T1000 (cell line): ENCODE results near the gene HHATL.

Experiments used
- DNase-seq: peaks from one replicate; lab custom pipeline; 2025; ENCODE audit warnings: mixed read lengths; lab: John Stamatoyannopoulos, UW

HHATL gene, protein sequence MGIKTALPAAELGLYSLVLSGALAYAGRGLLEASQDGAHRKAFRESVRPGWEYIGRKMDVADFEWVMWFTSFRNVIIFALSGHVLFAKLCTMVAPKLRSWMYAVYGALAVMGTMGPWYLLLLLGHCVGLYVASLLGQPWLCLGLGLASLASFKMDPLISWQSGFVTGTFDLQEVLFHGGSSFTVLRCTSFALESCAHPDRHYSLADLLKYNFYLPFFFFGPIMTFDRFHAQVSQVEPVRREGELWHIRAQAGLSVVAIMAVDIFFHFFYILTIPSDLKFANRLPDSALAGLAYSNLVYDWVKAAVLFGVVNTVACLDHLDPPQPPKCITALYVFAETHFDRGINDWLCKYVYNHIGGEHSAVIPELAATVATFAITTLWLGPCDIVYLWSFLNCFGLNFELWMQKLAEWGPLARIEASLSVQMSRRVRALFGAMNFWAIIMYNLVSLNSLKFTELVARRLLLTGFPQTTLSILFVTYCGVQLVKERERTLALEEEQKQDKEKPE

DNA sequence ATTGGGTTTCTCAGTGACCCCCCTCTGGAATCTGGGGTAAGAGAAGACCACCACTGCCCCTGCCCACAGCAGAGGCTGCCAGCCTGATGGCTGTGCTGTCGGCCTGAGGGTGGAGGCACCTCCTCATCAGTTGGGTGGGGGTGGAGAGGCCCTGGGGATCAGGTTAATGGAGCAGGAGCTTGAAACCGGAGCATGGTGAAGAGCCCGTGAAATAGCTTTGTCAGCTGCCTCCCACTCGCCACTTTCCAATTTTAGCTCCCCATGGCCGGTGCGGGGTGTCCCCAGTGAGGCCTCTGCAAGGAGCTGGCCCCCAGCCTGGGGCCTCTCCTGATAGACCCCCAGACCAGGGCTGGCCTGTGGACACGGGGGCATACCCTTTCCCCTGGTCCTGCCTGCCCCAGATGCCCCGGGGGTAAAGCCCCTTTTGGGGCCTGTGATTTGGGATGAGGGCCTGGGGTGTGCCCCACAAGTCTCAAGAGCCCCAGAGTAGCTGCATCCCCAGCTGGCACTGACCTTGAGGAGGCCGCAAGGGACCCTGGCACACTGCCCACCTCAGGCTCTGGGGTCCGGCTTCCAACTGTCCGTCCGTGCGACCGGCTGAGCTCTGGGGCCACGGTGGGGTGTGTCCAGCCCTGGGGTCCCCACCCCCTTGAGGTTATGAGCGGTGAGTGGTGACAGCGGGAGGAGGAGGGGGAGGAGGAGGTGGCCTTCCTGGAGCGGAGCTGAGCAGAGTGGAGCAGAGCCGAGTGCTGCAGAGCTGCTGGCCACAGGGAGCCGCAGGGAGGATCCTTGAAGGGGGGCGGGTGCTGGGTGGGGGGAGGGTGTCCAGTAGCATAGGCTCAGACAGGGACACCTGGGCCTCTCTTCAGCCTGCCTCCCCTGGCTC lies at the start of gene HHATL:
TSS of gene HHATL (minus strand) at position 733 of the 886 bp plus-strand sequence. CDS start 1,972 bp downstream, outside the sequence.
- DNase-seq: no peak

DNA sequence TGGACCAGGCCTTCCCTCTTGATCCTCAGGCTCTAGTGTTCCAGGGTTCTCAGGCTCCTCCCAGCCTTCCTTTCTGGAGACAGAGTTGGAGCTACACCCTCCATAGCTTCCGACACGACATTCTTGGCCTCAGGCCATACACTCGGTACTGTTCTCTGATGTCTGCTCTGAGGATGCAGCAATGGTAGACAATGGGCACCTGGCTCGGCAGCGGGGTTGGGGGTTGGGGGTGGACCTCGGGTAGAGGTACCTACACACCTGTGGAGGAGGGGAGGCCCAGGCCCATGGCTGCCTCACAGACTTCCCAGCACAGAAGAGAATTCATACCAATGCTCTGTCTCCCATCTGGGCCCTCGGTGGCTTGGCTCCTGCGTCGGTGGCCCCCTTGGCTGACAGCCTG lies 49.0 kb upstream of the HHATL start:
- DNase-seq: no peak

DNA sequence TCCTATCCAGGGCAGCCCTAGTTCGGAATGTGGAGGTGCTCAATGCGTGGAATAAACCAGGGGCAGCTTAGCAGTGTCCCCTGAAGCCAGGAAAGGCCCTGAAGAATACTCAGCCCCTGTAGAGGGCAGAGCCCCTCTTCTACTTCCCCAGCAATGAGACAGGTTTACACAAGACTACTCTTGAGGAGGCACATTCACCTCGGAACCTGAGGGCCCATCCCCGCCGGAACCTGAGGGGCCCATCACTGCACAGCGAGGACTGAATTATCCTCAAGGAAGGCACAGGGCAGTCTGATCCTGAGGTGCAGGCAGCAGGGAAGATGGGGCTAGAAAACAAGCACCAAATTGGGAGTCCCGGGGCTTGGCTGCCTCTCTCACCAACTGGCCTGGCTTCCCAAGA lies 48.2 kb upstream of the HHATL start:
- DNase-seq: no peak

DNA sequence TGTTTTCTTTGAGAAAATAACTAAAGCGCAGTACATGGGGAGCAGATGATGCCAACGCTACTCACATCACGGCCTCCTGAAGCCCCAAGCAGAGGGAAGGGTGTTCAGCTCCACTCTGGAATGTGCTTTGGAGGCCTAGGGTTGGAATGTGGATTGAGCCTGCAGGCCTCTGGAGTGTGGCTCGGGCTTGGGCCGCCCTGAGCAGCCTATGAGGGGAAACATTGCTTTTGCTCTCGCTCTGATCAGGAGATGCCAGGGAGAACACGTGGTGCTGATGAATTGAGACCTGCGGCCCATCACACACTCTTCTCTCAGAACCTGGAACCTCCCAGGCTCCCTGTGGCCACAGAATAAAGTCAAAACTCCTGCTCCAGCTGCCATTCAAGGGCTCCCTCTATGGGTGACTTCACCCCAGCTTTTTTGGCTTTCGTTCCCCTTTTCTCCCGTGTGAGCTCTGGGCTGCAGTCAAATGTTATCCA lies 47.2 kb upstream of the HHATL start:
- DNase-seq: no peak

DNA sequence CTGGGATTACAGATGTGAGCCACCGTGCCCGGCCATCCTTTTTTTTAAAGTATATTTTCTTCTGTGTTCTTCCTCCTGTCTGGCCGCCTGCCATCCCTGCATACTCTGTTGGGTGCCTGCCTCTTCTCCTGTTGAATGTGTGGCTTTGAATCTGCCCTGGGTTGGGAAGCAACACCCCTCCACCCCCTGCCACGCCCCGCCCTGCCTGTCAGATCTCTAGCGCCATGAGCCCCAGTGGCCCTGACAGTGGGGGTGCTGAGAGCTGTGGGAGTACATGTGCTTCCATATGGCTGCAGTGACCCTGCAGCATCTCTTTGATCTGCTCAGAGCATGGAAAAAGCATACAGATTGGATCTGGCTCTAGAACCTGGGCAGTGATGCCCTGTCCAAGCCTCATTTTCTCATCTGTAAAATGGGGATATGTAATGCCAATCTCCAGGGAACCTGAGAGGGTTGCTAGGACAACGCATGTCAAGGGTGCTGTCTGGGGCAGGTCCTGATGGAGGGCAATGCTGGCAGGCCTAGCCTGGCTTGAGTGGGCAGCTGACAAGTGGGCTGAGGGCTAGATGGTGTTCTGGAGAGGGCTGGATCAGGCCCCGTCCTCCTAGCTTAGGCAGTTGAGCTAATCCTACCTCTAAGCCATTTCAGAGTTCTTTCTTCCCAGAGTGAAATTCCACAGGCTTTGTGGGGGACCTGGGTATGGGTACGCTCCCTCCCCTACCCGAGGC lies 46.6 kb upstream of the HHATL start:
- no peak for DNase-seq

DNA sequence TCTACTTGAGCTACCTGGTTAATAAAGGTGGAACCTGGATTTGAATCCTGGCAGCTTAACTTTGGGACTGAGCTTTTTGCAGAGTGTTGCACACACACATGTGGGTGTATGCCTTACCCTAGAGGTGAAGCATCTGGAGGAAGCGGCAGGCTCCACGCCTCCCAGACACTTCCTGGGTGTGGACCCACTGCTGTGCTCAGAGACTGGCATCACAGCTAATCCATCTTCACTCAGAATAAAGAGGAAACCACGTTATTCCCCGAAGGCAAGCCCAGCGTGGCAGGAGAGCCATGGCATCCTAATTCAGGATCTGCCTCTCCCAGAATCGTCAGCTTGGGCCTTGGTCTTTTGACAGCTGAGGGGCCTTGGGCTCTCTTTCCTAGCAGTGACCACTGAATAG lies 45.0 kb upstream of the HHATL start:
- no peak for DNase-seq

DNA sequence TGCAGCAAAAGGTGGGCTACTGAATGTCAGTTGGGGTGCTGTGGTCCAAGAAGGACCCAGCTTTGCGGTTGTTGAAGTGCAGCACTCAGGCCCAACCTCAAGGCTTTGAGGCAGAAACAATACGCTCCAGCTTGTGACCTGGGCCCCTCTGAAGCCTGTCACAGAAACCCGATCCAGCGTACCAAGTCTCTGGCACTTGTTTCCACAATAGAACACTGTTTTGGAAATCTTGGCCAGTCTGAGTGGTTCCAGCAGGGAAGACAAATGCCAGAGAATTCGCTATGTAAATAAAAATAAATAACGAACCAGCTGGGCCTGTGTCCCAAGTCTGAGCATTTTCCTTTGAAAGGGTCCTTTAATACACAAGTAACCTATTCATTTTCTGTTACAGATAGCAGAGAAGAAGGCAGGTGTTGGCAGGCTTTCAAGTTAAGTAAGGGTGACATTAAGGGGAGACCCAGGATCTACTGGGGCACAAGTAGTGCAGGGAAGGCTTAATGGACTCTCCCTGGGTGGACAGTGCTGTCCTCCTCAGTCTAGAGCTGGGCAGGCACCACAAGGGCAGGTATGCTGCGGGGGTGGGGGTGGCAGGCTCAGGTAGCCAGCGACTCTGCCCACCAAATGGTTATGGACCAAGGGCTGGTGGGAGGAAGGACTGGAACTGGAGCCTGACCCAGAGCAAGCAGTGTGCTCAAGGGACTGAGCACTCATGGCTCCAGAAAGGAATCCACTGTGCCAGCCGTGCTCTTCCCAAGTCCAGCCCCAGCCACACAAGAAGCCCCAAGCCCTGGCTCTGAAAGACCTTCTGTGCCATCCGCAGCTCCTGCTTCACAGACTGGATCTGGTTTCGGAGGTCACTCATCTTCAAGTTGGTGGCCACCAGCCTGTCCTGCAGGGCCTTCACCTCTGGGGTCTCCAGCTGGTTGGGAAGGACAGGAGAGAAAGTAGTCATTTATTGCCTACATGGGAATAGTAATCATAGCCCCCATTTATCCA lies 44.2 kb upstream of the HHATL start:
- no peak for DNase-seq

DNA sequence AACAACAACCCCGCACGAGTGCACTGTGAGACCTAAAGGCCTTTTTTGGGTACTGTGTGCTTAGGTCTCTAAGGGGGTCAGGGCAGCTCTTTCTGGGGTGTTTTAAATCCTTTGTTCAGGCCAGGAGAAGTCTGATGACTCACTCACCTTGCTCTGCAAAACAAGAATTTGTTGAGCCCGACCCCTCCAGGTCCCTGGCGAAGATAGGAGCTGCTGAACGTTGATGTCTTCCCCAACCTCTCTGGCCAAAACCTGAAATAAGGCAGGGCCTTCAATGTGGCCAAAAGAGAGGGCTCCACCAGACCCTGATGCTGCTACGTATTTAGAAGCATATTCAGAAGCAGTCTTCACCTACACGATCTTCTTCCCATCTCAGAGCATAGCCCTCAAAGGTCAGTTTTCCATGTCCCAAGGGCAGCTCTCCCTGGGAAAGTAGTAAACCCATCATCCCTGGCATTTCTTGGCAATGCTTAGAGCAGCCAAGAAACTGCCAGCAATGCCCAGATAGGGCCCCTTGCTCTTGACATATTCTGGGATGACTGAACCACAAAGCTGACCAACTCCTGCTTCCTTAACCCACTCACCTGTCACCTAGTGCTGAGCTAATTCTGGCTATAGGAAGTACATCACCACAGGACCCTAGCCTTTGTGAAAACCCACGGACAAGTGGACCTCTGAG lies 43.3 kb upstream of the HHATL start:
- no peak for DNase-seq

DNA sequence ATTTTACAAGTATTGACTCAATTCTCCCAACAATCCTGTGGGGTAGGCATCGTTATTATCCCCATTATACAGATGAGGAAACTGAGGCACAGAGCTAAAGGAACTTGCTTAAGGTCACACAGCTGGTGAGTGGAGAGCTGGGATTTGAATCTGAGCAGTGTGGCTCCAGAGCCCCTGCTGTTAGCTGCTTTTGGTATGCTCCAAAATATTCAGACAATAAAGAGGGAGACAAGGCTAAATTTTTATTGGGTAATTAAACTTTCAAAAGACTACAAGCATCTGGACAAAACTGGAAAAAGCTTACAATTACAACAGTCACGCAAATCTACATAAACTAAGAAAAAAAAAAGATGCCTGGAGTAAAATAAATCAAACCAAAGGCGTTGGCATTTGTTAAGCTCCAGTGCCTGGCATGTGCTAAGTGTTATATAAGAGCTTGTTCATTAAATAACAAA lies 42.7 kb upstream of the HHATL start:
- DNase-seq: no peak

DNA sequence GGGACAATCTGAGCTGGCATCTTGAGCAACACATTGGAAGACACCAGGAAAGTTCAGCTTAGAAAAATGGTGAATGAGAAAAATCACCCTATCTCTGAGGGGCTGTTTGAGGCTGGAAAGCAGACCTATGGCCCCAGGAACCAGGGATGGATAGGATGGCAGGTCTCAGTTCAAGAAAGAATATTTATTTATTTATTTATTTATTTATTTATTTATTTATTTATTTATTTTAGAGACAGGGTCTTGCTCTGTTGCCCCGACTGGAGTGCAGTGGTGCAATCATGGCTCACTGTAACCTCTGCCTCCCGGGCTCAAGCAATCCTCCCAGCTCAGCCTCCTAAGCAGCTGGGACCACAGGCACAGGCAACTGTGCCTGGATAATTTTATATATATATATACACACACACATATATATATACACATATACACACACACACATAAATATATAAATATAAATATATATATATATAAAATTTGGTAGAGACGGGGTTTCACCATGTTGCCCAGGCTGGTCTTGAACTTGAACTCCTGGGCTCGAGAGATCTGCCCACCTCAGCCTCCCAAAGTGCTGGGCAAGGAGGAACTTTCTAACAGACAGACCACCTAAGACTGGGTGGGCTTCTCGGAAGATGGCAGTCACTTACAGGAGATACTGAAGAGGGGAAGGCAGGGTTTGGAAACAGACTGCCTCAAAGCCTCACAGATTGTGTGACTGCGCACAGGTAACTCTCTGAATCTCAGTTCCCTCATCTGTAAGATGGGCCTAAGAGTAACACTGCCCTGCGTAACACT lies 40.8 kb upstream of the HHATL start:
- DNase-seq: no peak

DNA sequence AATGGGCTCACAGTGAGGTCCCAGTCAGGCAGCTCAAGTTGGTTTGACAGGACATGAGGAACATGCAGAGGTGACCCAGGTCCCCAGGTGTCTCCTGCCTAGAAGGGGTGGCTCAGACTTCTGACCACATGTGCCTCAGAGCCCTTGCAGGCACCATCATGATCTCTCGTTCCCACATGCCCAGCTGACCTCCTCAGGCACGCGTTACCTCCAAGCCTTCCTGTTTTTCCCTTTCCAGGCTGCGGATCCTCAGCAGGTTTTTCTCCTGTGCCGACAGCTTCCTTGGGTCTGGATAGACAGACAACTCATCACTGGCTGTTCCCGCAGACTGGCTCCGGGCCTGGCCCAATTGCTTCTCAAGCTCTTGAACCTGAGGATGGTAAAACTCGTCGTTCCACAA lies 40.1 kb upstream of the HHATL start:
- no peak for DNase-seq

DNA sequence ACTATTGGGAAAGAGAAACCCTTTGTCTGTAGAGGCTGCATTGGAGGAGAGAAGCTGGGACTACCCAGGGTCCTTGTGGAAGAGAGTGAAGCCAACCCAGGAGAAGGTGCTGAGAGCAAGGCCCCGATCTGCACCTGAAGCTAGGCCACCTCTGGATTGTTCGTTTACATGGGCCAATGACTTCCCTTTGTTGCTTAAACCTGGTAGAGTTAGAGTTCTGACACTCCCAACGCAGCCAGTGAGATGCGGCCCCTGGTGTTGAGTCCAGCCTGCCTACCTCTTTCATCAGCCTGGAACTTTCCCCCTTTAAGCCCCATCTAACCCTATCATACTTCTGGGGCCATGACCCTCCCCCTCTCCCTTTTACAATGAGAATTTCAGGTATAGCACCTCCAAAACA lies 39.7 kb upstream of the HHATL start:
- no peak for DNase-seq

DNA sequence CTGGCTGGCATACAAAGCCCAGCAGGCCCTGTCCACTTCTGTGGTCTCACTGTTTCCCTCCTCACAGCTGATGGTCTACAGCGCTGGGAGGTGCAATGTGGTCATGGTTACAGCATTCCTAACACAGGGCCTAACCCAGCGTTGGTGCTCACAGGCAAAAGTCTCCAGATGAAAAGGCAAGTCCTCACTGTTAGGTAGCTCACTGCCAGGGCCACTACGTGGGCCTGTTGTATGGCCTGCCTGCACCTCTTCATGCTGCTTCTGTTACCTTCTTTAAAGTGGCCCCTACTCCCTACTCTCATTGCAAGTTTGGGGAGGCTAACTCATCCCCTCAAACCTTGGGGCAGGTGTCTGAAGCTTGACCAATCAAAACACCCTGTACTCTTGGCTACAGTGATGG lies 39.2 kb upstream of the HHATL start:
- DNase-seq: no peak

DNA sequence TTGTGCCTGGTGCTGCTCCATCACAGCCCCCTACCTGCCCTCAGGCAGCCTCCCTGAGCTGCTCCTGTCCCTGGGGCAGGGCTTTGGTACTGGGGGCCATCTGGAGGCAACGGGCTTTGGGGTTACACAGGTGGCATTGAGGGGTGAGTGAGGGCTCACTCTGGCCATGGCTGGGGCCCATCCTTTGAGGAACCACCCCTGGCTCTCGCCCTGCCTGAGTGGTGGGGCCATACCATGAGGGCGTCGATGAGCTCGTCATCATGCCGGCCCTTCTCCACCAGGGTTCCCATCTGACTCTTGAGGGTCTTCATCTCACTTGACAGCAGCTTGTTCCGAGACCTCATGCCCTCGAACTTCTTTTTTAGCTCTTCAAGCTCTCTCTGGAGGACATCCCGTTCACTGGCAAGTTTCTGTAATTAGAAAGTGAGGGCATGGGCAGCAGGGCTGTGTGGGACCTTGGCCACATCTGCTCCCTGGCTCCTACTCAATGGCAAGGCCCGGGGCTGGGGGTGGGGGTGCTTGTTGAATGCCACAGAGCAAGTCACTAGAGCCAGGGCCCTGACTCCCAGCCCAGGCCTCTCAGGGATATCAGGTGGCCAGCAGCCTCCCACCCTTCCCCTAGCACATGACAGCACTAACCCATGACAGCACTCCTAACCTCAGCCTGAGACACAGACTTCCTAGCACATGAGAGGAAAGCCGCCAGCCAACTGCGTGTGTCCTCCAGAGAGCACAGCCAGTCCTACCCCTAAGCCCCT lies 37.0 kb upstream of the HHATL start:
- no peak for DNase-seq

DNA sequence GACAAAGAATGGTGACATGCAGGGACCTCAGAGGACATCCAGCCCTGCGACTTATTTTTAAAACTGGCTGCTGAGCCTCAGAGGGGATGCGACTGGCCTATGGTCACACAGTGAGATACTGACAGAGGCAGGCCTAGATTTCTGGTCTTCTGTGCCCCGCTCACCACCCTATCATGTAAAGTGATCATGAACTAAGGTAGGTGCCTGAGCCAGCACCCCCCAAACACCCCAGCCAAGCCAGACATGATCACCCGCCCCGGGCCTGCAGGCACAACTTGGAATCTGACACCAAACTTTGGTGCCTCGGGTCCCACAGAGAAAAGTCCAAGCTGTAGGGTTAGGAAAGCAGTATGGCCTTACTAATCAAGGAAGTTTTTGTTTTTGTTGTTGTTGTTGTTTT lies 33.9 kb upstream of the HHATL start:
- no peak for DNase-seq

DNA sequence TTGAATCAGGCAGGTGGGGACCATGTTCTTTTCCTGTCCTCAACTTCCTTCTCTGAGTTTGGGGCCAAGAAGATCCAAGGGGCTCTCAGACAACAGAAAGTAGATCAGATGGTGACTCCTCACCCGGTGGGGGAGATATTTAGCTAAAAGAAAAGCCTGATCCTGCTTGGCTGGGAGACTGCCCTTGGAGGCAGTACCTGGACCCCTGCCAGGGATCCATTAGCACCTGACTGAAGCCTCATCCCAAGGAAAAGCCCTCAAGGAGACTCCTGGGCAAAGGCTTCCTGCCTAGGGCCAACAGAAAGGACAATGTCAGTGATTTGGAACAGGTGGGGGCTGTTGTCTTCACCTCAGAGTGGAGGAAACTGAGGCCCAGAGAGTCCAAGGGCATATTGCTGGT lies 33.5 kb upstream of the HHATL start:
- DNase-seq: no peak

DNA sequence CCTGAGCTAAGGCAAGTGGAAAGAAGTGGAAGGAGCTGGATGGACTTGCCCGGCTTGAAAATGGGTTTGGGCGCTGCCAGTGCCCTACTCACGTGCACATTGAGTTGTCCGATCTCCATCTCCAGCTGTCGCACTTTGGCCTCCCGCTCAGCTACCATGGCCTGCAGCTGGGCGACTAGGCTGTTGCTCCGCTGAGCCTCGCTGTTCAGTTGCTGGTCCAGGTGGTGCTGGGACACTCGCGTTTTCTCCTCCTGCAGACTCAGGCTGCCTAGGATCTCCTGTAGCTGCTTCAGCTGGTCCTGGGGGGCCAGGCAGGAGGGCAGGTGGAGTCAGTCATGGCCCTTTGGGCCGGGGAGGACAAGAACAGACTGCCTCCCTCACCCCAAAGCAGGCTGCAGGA lies 33.0 kb upstream of the HHATL start:
- no peak for DNase-seq

DNA sequence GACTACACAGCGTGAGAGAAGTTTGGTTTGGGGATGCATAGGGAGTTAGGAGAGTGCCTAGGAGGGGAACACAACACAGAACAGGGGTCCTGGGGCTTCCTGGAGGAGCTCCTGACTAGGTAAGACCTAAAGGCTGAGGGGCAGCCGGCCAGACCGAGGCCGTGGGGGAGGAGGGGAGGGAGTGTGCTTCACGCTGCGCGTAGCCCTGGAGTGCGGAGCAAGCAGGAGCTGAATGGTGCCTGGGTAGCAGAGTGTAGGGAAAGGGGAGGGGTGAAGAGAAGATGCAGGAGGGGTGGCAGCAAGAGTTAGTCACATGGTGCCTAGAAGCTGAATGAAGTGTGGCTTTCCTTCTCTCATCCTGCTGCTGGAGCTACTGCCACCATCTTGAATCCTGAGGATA lies 32.4 kb upstream of the HHATL start:
- DNase-seq: no peak
